Keratinocyte (primary cell): ENCODE measurements around the gene GID4.

Experiments
- CTCF ChIP-seq, 3 experiments: IDR thresholded peaks in 1 of 3; conservative IDR thresholded peaks in 1 of 3; optimal IDR thresholded peaks in 1 of 3; 2 replicates in 2 of 3; 3 replicates in 1 of 3; pipeline versions ENCODE3 to v1.5.1; 2011; ENCODE audit warnings: low read length in 3 of 3, mild to moderate bottlenecking in 3 of 3, moderate library complexity in 2 of 3, control low read depth in 1 of 3, inconsistent platforms in 1 of 3; ENCODE audit not compliant: insufficient read depth in 2 of 3; ENCODE audit errors: extremely low read depth in 1 of 3
- EZH2 ChIP-seq: IDR thresholded peaks from one replicate; pipeline ENCODE4 v1.6.1; 2012; ENCODE audit warnings: inconsistent platforms, mild to moderate bottlenecking, low read length, moderate library complexity

GRCh38 chr17:18107061-18107790 is 68.0 kb downstream of the GID4 start:
- no peak for TF ChIP-seq CTCF (optimal IDR thresholded peaks at IDR 0.05 in 1 of 3, IDR thresholded peaks at IDR 0.05 in 1 of 3, conservative IDR thresholded peaks at IDR 0.05 in 1 of 3; ENCODE audit: extremely low read depth in 1 of 3, insufficient read depth in 2 of 3, low read length in 3 of 3)
- TF ChIP-seq EZH2, result no peak
